ENCODE results near the gene NMNAT1. TPM values are rescaled to one million over a fixed set of nuclear protein-coding genes. Genes with fewer than 3 reads are reported as not detected.

Gene NMNAT1
- total RNA-seq (2022; extraction: Qiagen RNA extraction; ENCODE audit: low read depth): 2.2 to 2.9 TPM (median 2.7 TPM) in 5 replicates

GRCh38 chr1:9942939-9943788 lies at the start of gene NMNAT1, which contains the start of gene LZIC:
Gene NMNAT1, plus strand, starts transcription at chr1:9943475. Its CDS starts 28,599 bp downstream, at chr1:9972074.
Gene LZIC, minus strand, starts transcription at chr1:9943391. Its CDS starts 6,772 bp downstream, at chr1:9936619.

GRCh38 chr1:9910076-9910422 lies 33.2 kb upstream of the NMNAT1 start, which contains the start of gene CTNNBIP1:
Gene CTNNBIP1, minus strand, starts transcription at chr1:9910269. Its CDS starts 38,205 bp downstream, at chr1:9872064.

GRCh38 chr1:9996624-9997582 lies 53.6 kb downstream of the NMNAT1 start, which contains the start of gene RBP7:
Gene RBP7, plus strand, starts transcription at chr1:9997228. Its CDS starts 31 bp downstream, at chr1:9997259.

GRCh38 chr1:10032590-10033358 lies 89.5 kb downstream of the NMNAT1 start, which contains the start of gene UBE4B:
Gene UBE4B, plus strand, starts transcription at chr1:10032958. Its CDS starts 713 bp downstream, at chr1:10033671.

Other genes starting within 250 kb of the NMNAT1 start
- 49.6 to 74.2 TPM (median 68.2 TPM) in 5 replicates for gene CLSTN1, start 119.5 kb upstream of the NMNAT1 start, total RNA-seq (2022; extraction: Qiagen RNA extraction; ENCODE audit: low read depth)
- gene CTNNBIP1, start 33.2 kb upstream of the NMNAT1 start, total RNA-seq (2022; extraction: Qiagen RNA extraction; ENCODE audit: low read depth): 7.6 to 9.3 TPM (median 8.1 TPM) in 5 replicates
- gene LZIC, start 84 bp upstream of the NMNAT1 start, total RNA-seq (2022; extraction: Qiagen RNA extraction; ENCODE audit: low read depth): 20.1 to 32.6 TPM (median 22.2 TPM) in 5 replicates
- gene RBP7, start 53.8 kb downstream of the NMNAT1 start, total RNA-seq (2022; extraction: Qiagen RNA extraction; ENCODE audit: low read depth): 4.5 to 11.2 TPM (median 5.1 TPM) in 5 replicates
- gene UBE4B, start 89.5 kb downstream of the NMNAT1 start, total RNA-seq (2022; extraction: Qiagen RNA extraction; ENCODE audit: low read depth): 12.0 to 14.8 TPM (median 13.0 TPM) in 5 replicates